Bronchial epithelial cell (primary cell): Measurements from ENCODE around the gene CCDC47. TPM values are rescaled to one million over a fixed set of nuclear protein-coding genes. Genes with fewer than 3 reads are reported as not detected.

ENCODE experiments used
- DNase-seq: peaks from one replicate; pipeline ENCODE4 v3.0.0-alpha.2; 2010; ENCODE audit warnings: low read depth
- FAIRE-seq: peaks from 2 replicates; lab custom pipeline; 2011; peaks lifted over from hg19 to GRCh38; lab: Jason Lieb, UNC
- H3K27me3 ChIP-seq: 2 replicates; pipeline ENCODE4 v1.5.1; 2011; ENCODE audit warnings: low read length; ENCODE audit not compliant: control insufficient read depth, insufficient read depth
- H3K36me3 ChIP-seq: 2 replicates; pipeline ENCODE4 v1.5.1; 2011; ENCODE audit warnings: low read length; ENCODE audit not compliant: control insufficient read depth, insufficient read depth
- H3K4me3 ChIP-seq: 2 replicates; pipeline ENCODE4 v1.5.1; 2011; ENCODE audit warnings: mild to moderate bottlenecking, low read depth, low read length, control low read depth
- total RNA-seq: library from RNA; depleted of rRNA; stranded (reverse); fragments of >200 nt; gene quantifications from 2 replicates; pipeline ENCODE4 v1.2.1, GENCODE V29; 2014
- TF ChIP-seq, protein P1 (sequence below): IDR thresholded peaks from 2 replicates; pipeline ENCODE4 v1.5.1; 2011; ENCODE audit warnings: mild to moderate bottlenecking, moderate library complexity, low read length, control low read depth, inconsistent platforms; ENCODE audit not compliant: insufficient read depth, severe bottlenecking

Gene CCDC47
- total RNA-seq, 1 donor from 2014 or later, result 118 TPM

DNA sequence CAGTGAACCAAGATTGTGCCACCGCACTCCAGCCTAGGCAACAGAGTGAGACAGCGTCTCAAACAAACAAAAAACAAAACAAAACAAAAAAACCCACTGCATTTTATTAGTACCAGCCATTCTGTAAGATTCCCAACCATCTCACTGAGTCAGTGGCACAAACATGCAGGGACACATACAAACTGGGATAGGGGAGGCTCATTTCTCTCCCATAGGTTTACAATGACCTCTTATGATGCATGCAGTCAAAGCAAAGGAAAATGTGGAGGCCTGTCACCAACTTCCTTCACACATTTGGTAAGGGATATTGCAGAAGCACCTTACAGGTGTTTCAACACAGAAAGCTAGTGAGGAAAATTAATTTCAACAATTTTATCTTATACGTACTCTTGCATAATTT lies 19.4 kb downstream of the CCDC47 start:
- Histone ChIP-seq H3K4me3 (no peak overlapping the region), H3K36me3 (peaks cover 28% of the 10 kb centered on the region), H3K27me3 (no peaks in the 10 kb centered on the region)
- DNase-seq, result peak; percentile 45
- TF ChIP-seq, protein P1, sequence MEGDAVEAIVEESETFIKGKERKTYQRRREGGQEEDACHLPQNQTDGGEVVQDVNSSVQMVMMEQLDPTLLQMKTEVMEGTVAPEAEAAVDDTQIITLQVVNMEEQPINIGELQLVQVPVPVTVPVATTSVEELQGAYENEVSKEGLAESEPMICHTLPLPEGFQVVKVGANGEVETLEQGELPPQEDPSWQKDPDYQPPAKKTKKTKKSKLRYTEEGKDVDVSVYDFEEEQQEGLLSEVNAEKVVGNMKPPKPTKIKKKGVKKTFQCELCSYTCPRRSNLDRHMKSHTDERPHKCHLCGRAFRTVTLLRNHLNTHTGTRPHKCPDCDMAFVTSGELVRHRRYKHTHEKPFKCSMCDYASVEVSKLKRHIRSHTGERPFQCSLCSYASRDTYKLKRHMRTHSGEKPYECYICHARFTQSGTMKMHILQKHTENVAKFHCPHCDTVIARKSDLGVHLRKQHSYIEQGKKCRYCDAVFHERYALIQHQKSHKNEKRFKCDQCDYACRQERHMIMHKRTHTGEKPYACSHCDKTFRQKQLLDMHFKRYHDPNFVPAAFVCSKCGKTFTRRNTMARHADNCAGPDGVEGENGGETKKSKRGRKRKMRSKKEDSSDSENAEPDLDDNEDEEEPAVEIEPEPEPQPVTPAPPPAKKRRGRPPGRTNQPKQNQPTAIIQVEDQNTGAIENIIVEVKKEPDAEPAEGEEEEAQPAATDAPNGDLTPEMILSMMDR, result no peak
- FAIRE-seq, result no peak

DNA sequence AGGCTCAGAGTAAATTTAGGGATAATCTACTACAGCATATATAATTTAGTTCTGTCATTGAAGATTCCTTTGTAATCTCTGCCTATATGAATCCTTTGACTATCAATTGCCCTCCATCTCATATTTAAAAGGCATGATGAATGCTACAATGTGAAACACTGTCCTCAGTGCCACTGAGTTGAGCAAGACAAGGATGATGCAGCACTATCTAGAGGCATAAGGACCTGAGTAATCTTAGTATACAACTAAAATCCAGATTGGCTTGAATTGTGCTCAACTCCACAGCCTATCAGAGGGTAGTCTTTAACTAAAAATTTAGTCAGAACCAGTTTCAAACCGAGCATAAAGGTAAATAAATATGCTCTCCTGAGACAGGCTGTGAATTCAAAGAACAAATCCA lies 20.2 kb downstream of the CCDC47 start:
- Histone ChIP-seq H3K36me3 (peaks cover 28% of the 10 kb centered on the region), H3K4me3 (no peak overlapping the region), H3K27me3 (no peaks in the 10 kb centered on the region)
- DNase-seq (no peak), FAIRE-seq (no peak)
- TF ChIP-seq, protein P1, result no peak

DNA sequence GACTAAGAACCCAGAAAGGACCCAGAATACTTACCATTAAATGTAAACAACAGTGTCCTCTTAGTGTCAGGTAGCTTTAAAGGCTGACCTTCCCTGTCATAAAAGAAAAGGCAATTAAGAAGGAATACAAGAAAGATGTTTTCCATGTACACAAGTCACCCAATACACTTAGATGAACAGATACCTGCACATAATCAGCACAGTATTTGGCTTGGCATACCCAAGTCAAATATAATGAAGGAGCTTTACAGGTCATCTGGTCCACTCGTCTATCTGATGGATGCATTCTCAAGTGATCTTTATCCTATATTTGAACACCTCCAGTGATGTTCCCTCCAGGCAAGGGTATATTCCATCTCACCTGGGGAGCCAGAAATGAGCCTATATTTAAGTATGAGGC lies 20.7 kb downstream of the CCDC47 start:
- no peaks in the 10 kb centered on the region for H3K27me3 ChIP-seq
- TF ChIP-seq, protein P1, result no peak
- DNase-seq, result no peak
- no peak for FAIRE-seq
- H3K4me3 ChIP-seq, result no peak overlapping the region
- peaks cover 23% of the 10 kb centered on the region for H3K36me3 ChIP-seq

DNA sequence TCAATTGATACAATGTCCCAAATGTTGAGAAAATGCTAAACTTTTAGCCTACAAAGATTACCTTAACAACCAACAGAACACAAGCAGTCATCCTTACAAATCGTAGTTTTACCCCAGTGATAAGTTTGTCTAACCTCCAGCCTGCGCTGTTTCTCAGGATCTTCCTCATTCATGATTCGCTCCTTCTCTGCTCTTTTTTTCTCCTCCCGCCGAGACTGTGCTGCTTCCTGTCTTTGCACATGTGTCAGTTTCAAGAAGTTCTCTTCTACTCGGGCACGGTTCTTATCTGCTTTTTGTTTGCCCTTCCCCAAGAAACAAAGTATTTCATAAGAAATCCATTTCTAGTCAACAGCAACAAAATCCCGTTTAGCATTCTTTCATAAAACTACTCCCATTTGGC lies 21.6 kb downstream of the CCDC47 start:
- DNase-seq, result no peak
- FAIRE-seq, result no peak
- Histone ChIP-seq H3K4me3 (no peak overlapping the region), H3K36me3 (peaks cover 21% of the 10 kb centered on the region), H3K27me3 (no peaks in the 10 kb centered on the region)
- TF ChIP-seq, protein P1, result no peak

DNA sequence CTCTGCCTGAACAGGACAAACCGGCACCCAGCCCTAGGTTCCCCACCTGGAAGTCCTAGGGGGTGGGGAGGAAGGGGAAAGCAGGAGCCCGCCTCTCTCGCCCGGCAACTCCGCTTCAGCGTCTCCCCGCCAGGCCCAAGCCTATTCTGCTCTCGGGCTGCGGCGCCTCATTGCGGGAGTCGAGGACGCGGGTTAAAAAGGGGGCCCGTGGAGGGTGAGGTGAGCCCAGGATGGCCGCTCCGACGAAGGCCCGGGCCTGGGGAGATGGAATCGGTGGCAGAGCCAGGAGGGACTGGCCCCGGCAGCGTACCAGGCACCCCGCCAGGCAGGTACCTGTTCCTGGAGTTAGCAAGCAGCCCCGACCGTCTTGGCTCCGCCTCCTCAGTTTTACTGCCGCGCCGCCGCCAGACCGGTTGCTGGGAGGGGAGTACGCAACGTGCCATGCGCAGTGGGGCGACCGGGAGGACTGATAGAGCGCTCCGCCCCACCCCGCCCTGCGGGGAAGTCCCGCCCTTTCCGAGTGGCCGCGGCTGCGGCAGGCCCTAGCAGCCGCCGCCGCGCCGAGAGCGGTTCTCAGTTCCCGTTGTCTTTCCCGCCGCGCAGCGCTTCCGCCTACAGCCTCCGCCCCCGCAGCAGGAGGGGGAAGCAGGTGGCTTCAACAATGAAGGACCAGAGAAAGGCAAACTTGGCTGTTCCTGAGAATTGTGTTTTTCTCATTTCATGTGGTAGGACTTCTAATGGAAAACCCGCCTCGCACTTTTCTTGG lies 31.8 kb downstream of the CCDC47 start, which contains the start of gene STRADA:
Gene STRADA (minus strand): TSS at position 392 of the 766 bp plus-strand sequence. CDS start 13,430 bp downstream, outside the sequence.
- FAIRE-seq (no peak), DNase-seq (peak; percentile 96)
- peaks cover under 1% of the 10 kb centered on the region for H3K36me3 ChIP-seq
- TF ChIP-seq, protein P1, result no peak
- H3K27me3 ChIP-seq, result no peaks in the 10 kb centered on the region
- H3K4me3 ChIP-seq, result peak within 1 kb of the TSS; percentile 73

DNA sequence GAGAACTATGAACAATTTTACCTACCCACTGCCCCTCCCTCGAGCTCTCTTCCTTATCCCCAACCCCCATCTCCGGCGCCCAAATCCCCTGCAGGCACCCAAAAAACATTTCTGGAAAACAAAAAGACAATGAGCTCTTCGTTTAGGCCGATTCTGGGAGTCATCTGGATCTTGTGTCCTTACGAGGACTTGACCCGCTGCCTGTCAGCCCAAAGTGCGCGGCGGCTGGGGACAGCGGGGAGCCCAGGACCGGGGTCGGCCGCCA lies 32.3 kb downstream of the CCDC47 start:
- TF ChIP-seq, protein P1, result no peak

More for the DNA sequence above, 32.3 kb downstream of the CCDC47 start:
- H3K27me3 ChIP-seq, result no peaks in the 10 kb centered on the region
- DNase-seq (no peak), FAIRE-seq (no peak)
- peak overlapping the region; percentile 73 for H3K4me3 ChIP-seq
- no peaks in the 10 kb centered on the region for H3K36me3 ChIP-seq
